H1 (cell line): ENCODE results near the gene MIPOL1. TPM values are rescaled to one million over a fixed set of nuclear protein-coding genes. Genes with fewer than 3 reads are reported as not detected.

Experiments used
- CTCF ChIA-PET: fragments of 300-600 bp; sonication (Branson Sonifier 250); formaldehyde crosslinking; loops from one replicate; lab custom pipeline; 2021; ENCODE audit not compliant: partially characterized antibody; lab: Charles Lee
- POLR2A ChIA-PET: fragments of 300-600 bp; sonication (Branson Sonifier 250); formaldehyde crosslinking; loops from one replicate; lab custom pipeline; 2021; ENCODE audit warnings: inconsistent platforms; ENCODE audit not compliant: partially characterized antibody; lab: Charles Lee
- DNase-seq, 2 experiments: peaks; one replicate each; pipeline versions ENCODE4 v3.0.0 to v3.0.0-alpha.2; 2010 to 2022; ENCODE audit warnings: low spot score in 2 of 2, low read depth in 1 of 2, mixed read lengths in 1 of 2
- FAIRE-seq: peaks from 2 replicates; lab custom pipeline; 2011; peaks lifted over from hg19 to GRCh38; lab: Jason Lieb, UNC
- H2AFZ ChIP-seq: 2 replicates; pipeline ENCODE4 v1.8.1; 2012; ENCODE audit warnings: low read length, inconsistent platforms
- H2AK5ac ChIP-seq: 2 replicates; pipeline ENCODE4 v1.6.1; 2013; ENCODE audit warnings: low read depth, low read length
- H2BK120ac ChIP-seq: replicated peaks from 2 replicates; pipeline ENCODE3; 2013; ENCODE audit warnings: low read depth, low read length, inconsistent platforms
- H2BK12ac ChIP-seq: 2 replicates; pipeline ENCODE4 v1.6.1; 2013; ENCODE audit warnings: low read depth, low read length
- H2BK15ac ChIP-seq: 2 replicates; pipeline ENCODE4 v1.6.1; 2013; ENCODE audit warnings: low read length
- H2BK20ac ChIP-seq: 2 replicates; pipeline ENCODE4 v1.6.1; 2013; ENCODE audit warnings: low read length
- H2BK5ac ChIP-seq: 2 replicates; pipeline ENCODE4 v1.6.1; 2013; ENCODE audit warnings: low read depth, low read length
- H3K14ac ChIP-seq: 2 replicates; pipeline ENCODE4 v1.6.1; 2013; ENCODE audit warnings: inconsistent platforms; ENCODE audit not compliant: insufficient read length
- H3K18ac ChIP-seq: 2 replicates; pipeline ENCODE4 v1.6.1; 2013; ENCODE audit warnings: low read length; ENCODE audit errors: extremely low read depth
- H3K23ac ChIP-seq: 2 replicates; pipeline ENCODE4 v1.6.1; 2013; ENCODE audit warnings: inconsistent platforms; ENCODE audit not compliant: insufficient read length
- H3K23me2 ChIP-seq: 2 replicates; pipeline ENCODE4 v1.6.1; 2013; ENCODE audit warnings: low read depth, low read length
- H3K27ac ChIP-seq: 2 replicates; pipeline ENCODE4 v1.6.1; 2011; ENCODE audit warnings: low read depth, low read length, inconsistent platforms
- H3K27me3 ChIP-seq, 4 experiments: replicated peaks in 1 of 4; 1 replicate in 1 of 4; 2 replicates in 3 of 4; pipeline versions ENCODE4 v1.6.1 to v1.8.1; 2011 to 2013; ENCODE audit warnings: low read length in 3 of 4, mild to moderate bottlenecking in 3 of 4, inconsistent platforms in 2 of 4, mixed read lengths in 2 of 4, moderate library complexity in 1 of 4; ENCODE audit not compliant: control insufficient read depth in 3 of 4, insufficient read depth in 3 of 4; ENCODE audit errors: extremely low read depth in 1 of 4
- H3K36me3 ChIP-seq, 4 experiments: 2 replicates each; pipeline versions ENCODE4 v1.6.1 to v1.8.1; 2011 to 2013; ENCODE audit warnings: mild to moderate bottlenecking in 4 of 4, low read length in 3 of 4, moderate library complexity in 2 of 4, control low read depth in 1 of 4, inconsistent platforms in 1 of 4; ENCODE audit not compliant: insufficient read depth in 4 of 4, control insufficient read depth in 2 of 4
- H3K4ac ChIP-seq: replicated peaks from 2 replicates; pipeline ENCODE3; 2013; ENCODE audit warnings: low read length, low read depth, mixed read lengths, inconsistent platforms; ENCODE audit not compliant: insufficient read length
- H3K4me1 ChIP-seq, 4 experiments: replicated peaks in 1 of 4; 1 replicate in 1 of 4; 2 replicates in 3 of 4; pipeline versions ENCODE4 v1.6.1 to v1.8.1; 2011 to 2013; ENCODE audit warnings: low read length in 3 of 4, inconsistent platforms in 2 of 4, mixed read lengths in 1 of 4; ENCODE audit not compliant: insufficient read depth in 4 of 4, control insufficient read depth in 3 of 4
- H3K4me2 ChIP-seq, 2 experiments: 2 replicates each; pipeline versions ENCODE4 v1.6.1 to v1.8.1; 2011 to 2013; ENCODE audit warnings: low read depth in 2 of 2, low read length in 2 of 2, control low read depth in 1 of 2, inconsistent platforms in 1 of 2, mild to moderate bottlenecking in 1 of 2; ENCODE audit not compliant: insufficient read depth in 1 of 2
- H3K4me3 ChIP-seq, 4 experiments: fragments of 200-600, 300-600 bp in 1 of 4; sonication (generic), shearing (Covaris generic), sonication (Bioruptor Twin) in 1 of 4; 2 replicates each; pipeline versions ENCODE4 v1.5.1 to v1.8.1; 2011 to 2016; ENCODE audit warnings: low read length in 4 of 4, low read depth in 3 of 4, control low read depth in 2 of 4, inconsistent platforms in 2 of 4, mild to moderate bottlenecking in 2 of 4, mixed read lengths in 1 of 4, moderate library complexity in 1 of 4; ENCODE audit not compliant: insufficient read depth in 2 of 4; ENCODE audit errors: extremely low read depth in 1 of 4
- H3K56ac ChIP-seq: replicated peaks from 2 replicates; pipeline ENCODE3; 2013; ENCODE audit warnings: low read depth, mild to moderate bottlenecking, mixed read lengths, low read length, inconsistent platforms; ENCODE audit not compliant: insufficient read length
- H3K79me1 ChIP-seq: 2 replicates; pipeline ENCODE4 v1.6.1; 2013; ENCODE audit warnings: low read depth, low read length, control low read depth
- H3K79me2 ChIP-seq, 2 experiments: 2 replicates each; pipeline versions ENCODE4 v1.6.1 to v1.8.1; 2012 to 2013; ENCODE audit warnings: low read length in 2 of 2, mild to moderate bottlenecking in 2 of 2, inconsistent platforms in 1 of 2; ENCODE audit not compliant: insufficient read depth in 2 of 2, control insufficient read depth in 1 of 2
- H3K9ac ChIP-seq, 4 experiments: replicated peaks in 1 of 4; 1 replicate in 1 of 4; 2 replicates in 3 of 4; pipeline versions ENCODE4 v1.6.1 to v1.8.1; 2011 to 2013; ENCODE audit warnings: low read depth in 3 of 4, low read length in 3 of 4, control low read depth in 2 of 4, mild to moderate bottlenecking in 2 of 4, moderate library complexity in 2 of 4, inconsistent platforms in 1 of 4; ENCODE audit errors: extremely low read depth in 1 of 4
- H3K9me3 ChIP-seq, 2 experiments: 2 replicates each; pipeline versions ENCODE4 v1.6.1 to v1.8.1; 2012 to 2013; ENCODE audit warnings: mild to moderate bottlenecking in 2 of 2, moderate library complexity in 2 of 2, control low read depth in 1 of 2, inconsistent platforms in 1 of 2, low read depth in 1 of 2, low read length in 1 of 2, mixed read lengths in 1 of 2; ENCODE audit not compliant: insufficient read depth in 2 of 2
- H4K20me1 ChIP-seq, 2 experiments: replicated peaks in 1 of 2; 2 replicates each; pipeline versions ENCODE3 to v1.8.1; 2011 to 2013; ENCODE audit warnings: inconsistent platforms in 2 of 2, low read length in 2 of 2, mild to moderate bottlenecking in 1 of 2; ENCODE audit not compliant: insufficient read depth in 2 of 2, control insufficient read depth in 1 of 2
- H4K5ac ChIP-seq: 2 replicates; pipeline ENCODE4 v1.6.1; 2013; ENCODE audit warnings: low read length, low read depth, mixed read lengths, inconsistent platforms; ENCODE audit not compliant: insufficient read length
- H4K8ac ChIP-seq: 2 replicates; pipeline ENCODE4 v1.8.0; 2013; ENCODE audit warnings: mild to moderate bottlenecking, moderate library complexity, low read length, inconsistent platforms; ENCODE audit not compliant: insufficient read depth; ENCODE audit errors: extremely low read depth
- H4K91ac ChIP-seq: replicated peaks from 2 replicates; pipeline ENCODE3; 2013; ENCODE audit warnings: low read length, mixed read lengths, inconsistent platforms; ENCODE audit not compliant: insufficient read length
- JUND ChIP-seq: IDR thresholded peaks from 2 replicates; pipeline ENCODE4 v1.6.1; 2011; ENCODE audit warnings: mild to moderate bottlenecking, improper control_type of control experiment, low read length
- WGBS, 2 experiments: shearing (Covaris generic) in 1 of 2; methylation state at CpG; one replicate each; pipeline versions ENCODE4 v1.1.6 to v1.1.7; 2013 to 2015; ENCODE audit warnings: low lambda C conversion rate in 2 of 2, mixed read lengths in 2 of 2, inconsistent platforms in 1 of 2, low coverage in 1 of 2, missing lambda C conversion rate in 1 of 2; ENCODE audit not compliant: insufficient replicate concordance in 2 of 2, insufficient coverage in 1 of 2, insufficient read length in 1 of 2; ENCODE audit errors: extremely low coverage in 1 of 2, missing lambda C conversion rate in 1 of 2; 5-methylcytosine and 5-hydroxymethylcytosine counted together
- polyA plus RNA-seq, 7 experiments: library from polyadenylated mRNA; depleted of rRNA in 3 of 7; stranded (reverse) in 5 of 7; unstranded in 2 of 7; fragments of >200 nt in 5 of 7; fragments of 200-250 nt in 2 of 7; gene quantifications; 1 replicate in 5 of 7; 2 replicates in 1 of 7; 4 replicates in 1 of 7; pipeline versions ENCODE4 v1.2.1 to v1.2.3, GENCODE V29; 2011 to 2013; ENCODE audit warnings: missing spikeins in 2 of 7, mixed read lengths in 2 of 7
- total RNA-seq: library from RNA; stranded (reverse); fragmentation: NEBNext Ultra II Directional; extraction: Animal tissue kit (Norgen Biotek cat#: 25700); gene quantifications from 2 replicates; pipeline ENCODE4 v1.2.1, GENCODE V29; 2021

MIPOL1 gene
- total and polyA plus RNA-seq, 2 of the 8 experiments (the other 6 are each of a cell fraction or from before 2014, with no cell fraction given), result 2.8 to 23.9 TPM

DNA sequence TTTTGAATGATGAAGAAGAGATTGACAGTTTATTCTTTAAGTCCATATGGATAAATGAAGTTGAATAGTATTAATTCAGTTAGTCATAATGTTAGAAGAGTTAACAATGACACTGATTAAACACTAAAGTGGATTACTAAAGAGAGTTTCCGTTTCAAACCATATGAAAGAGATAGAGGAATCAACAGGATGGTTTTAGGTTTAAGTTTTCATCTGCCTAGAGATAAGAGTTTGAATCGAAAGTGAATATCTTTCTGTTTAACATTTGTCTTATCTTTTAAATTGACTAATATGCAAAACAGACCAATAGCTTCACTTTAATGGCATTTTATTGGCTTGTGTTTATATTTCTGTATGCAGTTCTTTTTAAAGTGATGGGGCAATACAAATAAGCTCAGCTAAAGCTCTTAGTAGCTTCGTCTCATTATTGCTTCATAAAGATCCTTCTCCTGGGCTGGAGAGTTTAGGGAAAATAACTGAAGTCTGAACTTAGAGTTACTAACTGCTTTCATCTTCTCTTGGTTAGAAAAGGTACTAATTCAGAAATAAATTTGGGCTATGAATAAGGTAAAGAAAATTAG is 66.0 kb downstream of the MIPOL1 start:
- Histone ChIP-seq H3K18ac (no peak overlapping the region), H2BK15ac (no peak overlapping the region), H3K27me3 (no peaks in the 10 kb centered on the region), H2BK5ac (no peak overlapping the region), H3K23me2 (no peaks in the 10 kb centered on the region), H2AK5ac (no peak overlapping the region), H2AFZ (no peak overlapping the region), H4K5ac (no peak overlapping the region), H3K27ac (no peak overlapping the region), H3K9ac (no peak overlapping the region), H3K79me2 (no peaks in the 10 kb centered on the region), H2BK20ac (no peak overlapping the region), H4K8ac (no peak overlapping the region), H4K91ac (no peak overlapping the region), H3K4ac (no peak overlapping the region), H3K56ac (no peak overlapping the region), H3K79me1 (no peaks in the 10 kb centered on the region), H3K9me3 (no peaks in the 10 kb centered on the region), H3K4me1 (peaks cover 0 to 2% (median 0%) of the 10 kb centered on the region in 4 experiments; a peak in 1 of 7 replicates), H2BK120ac (no peak overlapping the region), H3K4me3 (no peak overlapping the region), H3K4me2 (no peak overlapping the region), H4K20me1 (peaks cover 0 to 1% of the 10 kb centered on the region in 2 experiments), H3K36me3 (no peaks in the 10 kb centered on the region), H3K14ac (no peak overlapping the region), H3K23ac (no peak overlapping the region), H2BK12ac (no peak overlapping the region)
- FAIRE-seq, result peak; percentile 7
- POLR2A ChIA-PET, result no interaction called here
- CTCF ChIA-PET, result no interaction called here
- no peak for TF ChIP-seq JUND
- no peak for DNase-seq
- WGBS, 2 experiments, result 83% methylated on average over 3 of the region's 3 CpGs; no CpG with 5 or more reads in 1 of the 2 experiments
